ENCODE results near the gene ARPC1B. TPM values are rescaled to one million over a fixed set of nuclear protein-coding genes. Genes with fewer than 3 reads are reported as not detected.
"Not testable (repeated sequence)": the region's sequence is repeated elsewhere in the genome, so short reads cannot be mapped to it uniquely, and the experiment has no call there.

ARPC1B gene
- total RNA-seq, 2 donors from 2014 or later: 85.4 to 86.5 TPM

DNA sequence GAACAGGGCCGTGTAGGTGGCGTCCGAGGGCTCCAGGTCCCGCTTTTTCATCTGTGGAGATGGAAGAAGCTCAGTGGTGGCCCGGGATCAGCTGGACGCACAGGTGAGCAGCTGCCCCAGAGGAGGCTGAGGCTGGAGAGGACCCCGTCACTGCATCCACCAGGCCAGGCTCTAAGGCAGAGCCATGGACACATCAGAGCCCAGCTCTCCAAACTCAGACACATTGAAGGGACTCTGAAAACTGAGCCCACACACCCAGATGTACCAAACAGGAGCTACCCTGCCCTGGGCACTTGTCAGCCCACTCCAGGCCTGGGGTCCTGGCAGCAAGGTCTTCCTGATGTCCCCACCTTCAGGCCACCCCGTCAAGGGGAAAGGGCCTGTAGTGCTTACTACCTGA, 55.2 kb downstream of the ARPC1B start:
- 92% methylated on average over 8 of the region's 8 CpGs for WGBS
- H3K36me3 ChIP-seq: peaks cover 10 to 15% of the 10 kb centered on the region in 2 donors
- no peak for TF ChIP-seq POLR2AphosphoS5 (IDR thresholded peaks at IDR 0.05)
- TF ChIP-seq POLR2A (IDR thresholded peaks at IDR 0.05): no peak
- TF ChIP-seq, protein P1, sequence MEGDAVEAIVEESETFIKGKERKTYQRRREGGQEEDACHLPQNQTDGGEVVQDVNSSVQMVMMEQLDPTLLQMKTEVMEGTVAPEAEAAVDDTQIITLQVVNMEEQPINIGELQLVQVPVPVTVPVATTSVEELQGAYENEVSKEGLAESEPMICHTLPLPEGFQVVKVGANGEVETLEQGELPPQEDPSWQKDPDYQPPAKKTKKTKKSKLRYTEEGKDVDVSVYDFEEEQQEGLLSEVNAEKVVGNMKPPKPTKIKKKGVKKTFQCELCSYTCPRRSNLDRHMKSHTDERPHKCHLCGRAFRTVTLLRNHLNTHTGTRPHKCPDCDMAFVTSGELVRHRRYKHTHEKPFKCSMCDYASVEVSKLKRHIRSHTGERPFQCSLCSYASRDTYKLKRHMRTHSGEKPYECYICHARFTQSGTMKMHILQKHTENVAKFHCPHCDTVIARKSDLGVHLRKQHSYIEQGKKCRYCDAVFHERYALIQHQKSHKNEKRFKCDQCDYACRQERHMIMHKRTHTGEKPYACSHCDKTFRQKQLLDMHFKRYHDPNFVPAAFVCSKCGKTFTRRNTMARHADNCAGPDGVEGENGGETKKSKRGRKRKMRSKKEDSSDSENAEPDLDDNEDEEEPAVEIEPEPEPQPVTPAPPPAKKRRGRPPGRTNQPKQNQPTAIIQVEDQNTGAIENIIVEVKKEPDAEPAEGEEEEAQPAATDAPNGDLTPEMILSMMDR (IDR thresholded peaks at IDR 0.05): no peak

DNA sequence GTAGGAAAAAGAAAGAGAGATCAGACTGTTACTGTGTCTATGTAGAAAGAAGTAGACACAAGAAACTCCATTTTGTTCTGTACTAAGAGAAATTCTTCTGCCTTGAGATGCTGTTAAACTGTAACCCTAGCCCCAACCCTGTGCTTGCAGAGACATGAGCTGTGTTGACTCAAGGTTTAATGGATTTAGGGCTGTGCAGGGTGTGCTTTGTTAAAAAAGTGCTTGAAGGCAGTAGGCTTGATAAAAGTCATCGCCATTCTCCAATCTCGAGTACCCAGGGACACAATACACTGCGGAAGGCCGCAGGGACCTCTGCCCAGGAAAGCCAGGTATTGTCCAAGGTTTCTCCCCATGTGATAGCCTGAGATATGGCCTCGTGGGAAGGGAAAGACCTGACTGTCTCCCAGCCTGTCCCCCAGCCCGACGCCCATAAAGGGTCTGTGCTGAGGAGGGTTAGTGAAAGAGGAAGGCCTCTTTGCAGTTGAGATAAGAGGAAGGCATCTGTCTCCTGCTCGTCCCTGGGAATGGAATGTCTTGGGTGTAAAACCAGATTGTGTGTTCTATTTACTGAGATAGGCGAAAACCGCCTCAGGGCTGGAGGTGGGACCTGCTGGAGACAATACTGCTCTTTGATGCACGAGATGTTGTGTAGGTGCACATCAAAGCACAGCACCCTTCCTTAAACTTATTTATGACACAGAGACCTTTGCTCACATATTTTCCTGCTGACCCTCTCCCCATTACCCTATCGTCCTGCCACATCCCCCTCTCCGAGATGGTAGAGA, 57.4 kb downstream of the ARPC1B start:
- intact Hi-C loops (cut with DNase I); H3K4me3 ChIP-seq; H3K36me3 ChIP-seq; H3K27me3 ChIP-seq (replicated peaks; ENCODE audit: insufficient read depth); H3K9me3 ChIP-seq: not testable (repeated sequence)
- Histone ChIP-seq H3K27ac (peak overlapping the region; percentile 34 to 52), H3K4me1 (replicated peaks) (peaks cover 12% of the 10 kb centered on the region)
- TF ChIP-seq POLR2AphosphoS5 (IDR thresholded peaks at IDR 0.05): peak; percentile 69
- WGBS: 34% methylated on average over 13 of the region's 13 CpGs
- peak; percentile 56 for DNase-seq (ENCODE audit: low spot score)

More for the DNA sequence above, 55.2 kb downstream of the ARPC1B start:
- Histone ChIP-seq H3K27ac (no peak overlapping the region), H3K4me3 (no peak overlapping the region), H3K27me3 (replicated peaks; ENCODE audit: insufficient read depth) (no peaks in the 10 kb centered on the region), H3K4me1 (replicated peaks) (peaks cover 12% of the 10 kb centered on the region), H3K9me3 (no peaks in the 10 kb centered on the region)
- DNase-seq (ENCODE audit: low spot score): no peak
- intact Hi-C loops (cut with DNase I): no loop called here

DNA sequence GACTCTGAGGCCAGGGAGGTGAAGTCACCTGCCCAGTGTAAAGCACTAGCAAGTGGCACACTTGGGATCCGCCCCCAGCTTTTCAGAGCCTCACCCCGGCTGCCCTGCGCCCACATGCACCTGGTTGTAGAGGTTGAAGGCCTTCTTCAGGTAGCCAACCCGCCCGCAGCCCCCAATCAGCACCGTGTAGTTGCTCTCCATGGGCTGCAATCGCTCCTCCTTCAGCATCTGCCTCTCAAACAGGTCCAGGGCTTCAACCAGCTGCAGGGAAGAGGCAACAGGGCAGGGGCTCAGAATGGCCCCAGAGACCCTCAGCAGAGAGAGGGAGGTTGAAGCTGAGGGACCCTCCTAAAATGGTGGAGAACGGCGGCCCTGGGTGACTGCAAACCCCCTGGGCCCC, 58.6 kb downstream of the ARPC1B start:
- no peak overlapping the region for H3K4me3 ChIP-seq
- H3K27me3 ChIP-seq (replicated peaks; ENCODE audit: insufficient read depth): no peaks in the 10 kb centered on the region
- peaks cover 12% of the 10 kb centered on the region for H3K4me1 ChIP-seq (replicated peaks)
- TF ChIP-seq POLR2AphosphoS5 (IDR thresholded peaks at IDR 0.05) (no peak), POLR2A (IDR thresholded peaks at IDR 0.05) (no peak)
- TF ChIP-seq, protein P1 (IDR thresholded peaks at IDR 0.05): no peak
- no peak for DNase-seq (ENCODE audit: low spot score)
- WGBS: 80% methylated on average over 9 of the region's 9 CpGs
- H3K36me3 ChIP-seq: peaks cover 5 to 9% of the 10 kb centered on the region in 2 donors
- no peaks in the 10 kb centered on the region for H3K9me3 ChIP-seq
- intact Hi-C loops (cut with DNase I): no loop called here
- H3K27ac ChIP-seq: peak overlapping the region; percentile 34 to 52

DNA sequence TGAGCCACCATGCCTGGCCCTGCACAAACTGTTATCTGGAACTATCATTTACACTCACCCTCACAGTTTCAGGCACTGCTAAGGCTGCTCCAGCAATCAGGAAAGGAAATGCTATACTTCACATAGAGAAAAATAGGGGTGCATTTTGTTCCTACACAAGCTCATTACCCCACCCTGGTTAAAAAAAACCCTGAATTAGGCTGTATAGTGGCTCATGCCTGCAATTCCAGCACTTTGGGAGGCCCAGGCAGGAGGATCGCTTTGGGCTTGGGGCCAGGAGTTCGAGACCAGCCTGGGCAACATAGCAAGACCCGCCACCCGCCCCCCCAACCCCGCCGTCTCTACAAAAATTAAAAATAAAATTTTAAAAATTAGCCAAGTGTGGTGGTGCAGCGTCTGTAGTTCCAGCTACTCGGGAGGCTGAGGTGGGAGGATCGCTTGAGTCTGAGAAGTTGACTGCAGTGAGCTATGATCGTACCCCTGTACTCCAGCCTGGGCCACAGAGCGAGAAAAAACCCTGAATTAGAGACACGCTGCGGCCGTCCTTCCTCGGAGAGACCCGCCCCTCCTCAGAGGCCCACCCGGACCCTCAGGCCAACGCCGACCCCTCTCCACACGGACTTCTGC, 63.5 kb downstream of the ARPC1B start:
- Histone ChIP-seq H3K9me3 (no peaks in the 10 kb centered on the region), H3K4me1 (replicated peaks) (peaks cover 3% of the 10 kb centered on the region), H3K36me3 (no peaks in the 10 kb centered on the region), H3K27ac (peak overlapping the region; percentile 83 to 89), H3K27me3 (replicated peaks; ENCODE audit: insufficient read depth) (no peaks in the 10 kb centered on the region), H3K4me3 (peak overlapping the region; percentile 92 to 93)
- intact Hi-C loops (cut with DNase I): no loop called here
- TF ChIP-seq POLR2A (IDR thresholded peaks at IDR 0.05) (no peak), POLR2AphosphoS5 (IDR thresholded peaks at IDR 0.05) (no peak)
- TF ChIP-seq, protein P1 (IDR thresholded peaks at IDR 0.05): no peak
- DNase-seq (ENCODE audit: low spot score): no peak
- 13% methylated on average over 20 of the region's 20 CpGs for WGBS

DNA sequence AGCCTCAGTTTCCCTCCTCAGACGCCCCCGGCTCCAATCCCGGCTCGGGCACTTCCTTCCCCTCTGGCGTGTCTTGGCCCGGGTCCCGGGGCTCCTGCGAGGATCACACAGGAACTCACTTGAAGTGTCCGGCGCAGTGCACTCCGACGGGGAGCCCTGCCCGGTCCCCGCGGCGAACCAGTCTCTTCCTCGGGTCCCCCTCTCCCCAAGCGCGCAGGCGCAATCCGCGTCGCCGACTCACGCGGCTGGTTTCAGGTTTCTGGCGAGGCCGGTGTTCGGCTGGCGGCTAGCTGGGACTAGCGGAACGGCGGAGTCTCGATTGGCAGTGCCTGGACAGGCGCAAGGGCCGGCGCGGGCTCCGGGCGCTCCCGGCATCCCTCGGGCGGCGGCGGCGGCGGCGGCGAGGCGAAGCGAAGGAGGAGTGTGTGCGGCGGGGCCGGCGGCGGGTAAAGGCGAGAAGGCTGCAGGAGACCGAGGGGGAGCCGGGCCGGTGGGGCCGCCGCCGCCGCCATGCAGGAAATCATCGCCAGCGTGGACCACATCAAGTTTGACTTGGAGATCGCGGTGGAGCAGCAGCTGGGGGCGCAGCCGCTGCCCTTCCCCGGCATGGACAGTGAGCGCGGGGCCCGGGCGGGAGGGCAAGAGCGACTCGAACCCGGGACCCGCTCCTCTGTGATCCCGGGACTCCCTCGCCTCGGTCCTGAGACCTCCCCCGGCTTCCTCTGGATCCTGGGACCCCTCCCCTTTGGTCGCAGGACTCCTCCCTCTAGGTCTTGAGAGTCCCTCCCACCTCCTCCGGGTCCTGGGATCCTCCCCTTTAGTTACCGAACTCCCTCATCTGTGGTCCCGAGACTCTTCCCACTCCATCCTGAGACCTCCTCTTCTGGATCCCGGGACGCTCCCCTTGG, 64.3 kb downstream of the ARPC1B start, which contains the start of the genes CPSF4 and PTCD1:
CPSF4 (plus strand) TSS at position 371 of the 908 bp plus-strand sequence; CDS start at position 511, 140 bp downstream.
PTCD1 (minus strand) TSS at position 226 of the 908 bp plus-strand sequence. CDS start 3,556 bp downstream, outside the sequence.
- TF ChIP-seq POLR2AphosphoS5 (IDR thresholded peaks at IDR 0.05) (peak; percentile 94), POLR2A (IDR thresholded peaks at IDR 0.05) (peak; percentile 56)
- TF ChIP-seq, protein P1 (IDR thresholded peaks at IDR 0.05): no peak
- H3K27ac ChIP-seq: peak within 1 kb of the TSS; percentile 83 to 89
- no peaks in the 10 kb centered on the region for H3K9me3 ChIP-seq
- no peaks in the 10 kb centered on the region for H3K36me3 ChIP-seq
- intact Hi-C loops (cut with DNase I): no loop called here
- under 1% methylated on average over 89 of the region's 89 CpGs for WGBS
- peaks cover 3% of the 10 kb centered on the region for H3K4me1 ChIP-seq (replicated peaks)
- DNase-seq (ENCODE audit: low spot score): peak; percentile 95
- H3K27me3 ChIP-seq (replicated peaks; ENCODE audit: insufficient read depth): no peaks in the 10 kb centered on the region
- H3K4me3 ChIP-seq: peak within 1 kb of the TSS; percentile 92 to 93

Data from prostate gland (tissue), 2 donors.